Activated naive CD4-positive, alpha-beta T cell (primary cell): Measurements from ENCODE around the gene LMAN1L.
A peak's percentile ranks its signal among the peaks of the same experiment; 100 is the strongest.
"Not testable (repeated sequence)": the region's sequence is repeated elsewhere in the genome, so short reads cannot be mapped to it uniquely, and the experiment has no call there.

Experiments
- DNase-seq, 4 experiments: peaks; one replicate each; lab custom pipeline; 2025; lab: John Stamatoyannopoulos, UW

The LMAN1L gene

GRCh38 chr15:74782259-74783071 is 30.2 kb upstream of the LMAN1L start:
- DNase-seq = peak in 3 of 4 experiments; percentile 34 to 70 (median 59)

GRCh38 chr15:74783072-74783807 is 29.4 kb upstream of the LMAN1L start:
- no peak for DNase-seq

GRCh38 chr15:74783808-74784175 is 28.8 kb upstream of the LMAN1L start:
- DNase-seq = no peak

GRCh38 chr15:74784426-74785193 is 28.0 kb upstream of the LMAN1L start:
- no peak for DNase-seq

DNA sequence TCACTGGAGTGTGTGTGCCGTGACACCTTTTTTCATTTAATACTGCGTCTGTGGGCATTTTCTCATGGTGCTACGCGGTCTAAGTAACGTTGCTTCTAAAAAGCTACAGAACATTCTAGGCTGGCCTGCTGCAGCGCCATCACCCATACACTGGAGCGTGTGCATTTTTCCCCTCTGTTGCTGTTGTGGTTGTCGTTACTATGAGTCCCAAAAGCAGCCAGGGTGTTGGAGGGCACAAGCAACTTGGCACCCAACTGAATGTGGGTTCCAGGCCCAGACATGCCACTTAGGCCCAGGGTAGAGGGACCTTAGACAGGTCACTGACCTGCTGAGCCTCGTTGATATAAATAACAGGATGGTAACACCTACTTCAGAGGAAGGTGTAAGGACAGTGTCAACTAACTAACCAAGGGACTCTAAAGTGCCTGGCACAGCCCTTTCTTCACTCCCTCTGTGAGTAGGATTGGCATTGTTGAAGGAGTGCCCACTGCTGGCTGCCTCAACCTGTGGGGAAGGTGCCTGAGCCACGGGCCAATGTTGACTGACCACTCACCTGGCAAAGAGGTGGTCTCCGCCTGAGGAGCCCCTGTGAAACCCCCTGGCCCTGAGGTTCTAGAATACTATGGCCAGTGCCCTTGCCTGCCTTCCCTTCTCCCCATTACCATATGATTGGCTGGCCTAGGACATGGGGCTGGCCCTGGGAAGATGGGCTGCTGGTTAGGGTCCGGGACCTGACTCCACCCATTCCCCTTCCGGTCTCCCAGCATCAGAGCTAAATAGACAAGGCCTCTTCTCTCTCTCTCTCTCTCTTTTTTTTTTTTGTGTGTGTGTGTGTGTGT is 27.2 kb upstream of the LMAN1L start:
- no peak for DNase-seq

- DNase-seq = not testable (repeated sequence)
Measured at GRCh38 chr15:74786081-74786480, 26.6 kb upstream of the LMAN1L start.

GRCh38 chr15:74786551-74787165 is 26.0 kb upstream of the LMAN1L start:
- no peak for DNase-seq

GRCh38 chr15:74787251-74788041 is 25.2 kb upstream of the LMAN1L start:
- DNase-seq = peak; percentile 57 to 77 (median 76)

- no peak for DNase-seq
Measured at GRCh38 chr15:74788042-74788682, 24.5 kb upstream of the LMAN1L start.

GRCh38 chr15:74788683-74789151 is 23.9 kb upstream of the LMAN1L start:
- DNase-seq = peak in 1 of 4 experiments; percentile 29

DNA sequence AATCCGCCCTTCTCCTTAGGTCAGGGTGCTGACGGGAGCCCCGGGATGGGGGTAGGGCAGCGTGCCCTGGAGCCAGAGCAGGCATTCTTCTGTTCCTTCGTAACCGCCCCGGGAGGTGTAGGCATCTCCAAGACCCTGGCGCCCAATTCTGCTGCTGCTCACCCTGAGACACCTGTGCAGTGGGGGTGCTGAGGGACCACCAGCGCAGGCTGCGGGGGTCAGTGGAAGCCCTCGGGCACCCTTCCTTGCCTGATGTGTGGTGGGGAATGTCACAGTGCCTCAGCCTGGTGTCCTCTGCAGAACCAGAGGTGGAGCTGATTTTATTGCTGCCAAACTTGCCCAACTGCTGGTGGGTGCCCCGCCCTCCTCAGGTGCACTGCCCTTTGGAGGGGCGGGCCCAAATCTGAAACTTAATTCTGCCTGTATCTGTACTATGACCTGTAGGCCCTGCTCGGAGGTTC is 23.4 kb upstream of the LMAN1L start:
- no peak for DNase-seq

DNA sequence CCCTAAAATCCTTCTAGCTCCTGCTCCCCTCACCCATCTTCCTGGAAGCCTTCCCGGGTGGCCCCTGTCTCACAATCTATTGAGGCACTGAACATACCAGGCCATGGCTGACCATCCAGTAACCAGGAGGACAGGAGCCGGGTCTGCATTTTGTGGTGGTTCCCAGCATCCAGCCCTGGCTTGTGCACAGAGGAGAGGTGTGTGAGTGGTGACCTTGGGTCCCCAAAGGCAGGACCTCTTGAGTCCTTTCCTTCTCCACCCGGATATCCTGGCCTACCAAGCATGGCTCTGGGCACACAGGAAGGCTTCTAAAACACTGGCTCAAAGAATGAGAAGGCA is 22.9 kb upstream of the LMAN1L start:
- DNase-seq = no peak

GRCh38 chr15:74790080-74790916 is 22.3 kb upstream of the LMAN1L start:
- no peak for DNase-seq

DNA sequence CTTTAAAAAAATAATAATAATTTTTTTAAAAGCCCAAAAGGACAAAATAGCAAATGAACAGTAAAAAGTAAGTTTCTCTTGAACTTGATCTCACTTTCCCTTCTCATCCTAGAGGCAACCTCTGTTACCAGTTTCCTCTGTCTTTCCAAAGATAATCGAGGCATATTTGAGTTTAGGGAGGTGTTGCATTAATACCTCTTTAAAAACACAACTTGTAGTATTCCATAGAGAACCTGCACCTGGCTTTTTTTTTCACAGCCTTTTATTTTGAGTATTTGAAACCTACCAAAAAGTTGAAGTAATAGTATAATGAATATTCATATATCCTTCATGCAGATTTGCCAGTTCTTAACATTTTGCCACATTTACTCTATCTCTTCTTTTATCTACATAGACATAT is 21.6 kb upstream of the LMAN1L start:
- no peak for DNase-seq

- DNase-seq = no peak
Measured at GRCh38 chr15:74791667-74792066, 21.0 kb upstream of the LMAN1L start.

- no peak for DNase-seq
Measured at GRCh38 chr15:74792227-74793016, 20.2 kb upstream of the LMAN1L start.

- DNase-seq = peak in 3 of 4 experiments; percentile 49 to 71 (median 64)
Measured at GRCh38 chr15:74793135-74794028, 19.3 kb upstream of the LMAN1L start.
